Thoracic aorta (tissue), 2 donors: Measurements from ENCODE around the gene NUBP1. TPM values are rescaled to one million over a fixed set of nuclear protein-coding genes. Genes with fewer than 3 reads are reported as not detected.

Source experiments
- ATAC-seq: fragments of 150-250 bp; one replicate; pipeline ENCODE4 v1.8.0; 2017; ENCODE audit warnings: low read depth; ENCODE audit not compliant: insufficient number of reproducible peaks, low FRiP score
- DNase-seq: peaks from one replicate; pipeline ENCODE4 v3.0.0-alpha.2; 2020; ENCODE audit warnings: low spot score
- H3K27ac ChIP-seq, 2 donors: fragments of 200-600 bp; sonication (generic); 1 replicate in 1 of 2; 2 replicates in 1 of 2; pipeline ENCODE4 v1.5.1; 2016; ENCODE audit warnings: mild to moderate bottlenecking in 2 of 2, moderate library complexity in 2 of 2
- H3K27me3 ChIP-seq: fragments of 200-600 bp; sonication (generic); replicated peaks from 2 replicates; pipeline ENCODE4 v1.6.0; 2016; ENCODE audit warnings: mild to moderate bottlenecking; ENCODE audit not compliant: insufficient read depth
- H3K36me3 ChIP-seq: fragments of 200-600 bp; sonication (generic); one replicate; pipeline ENCODE4 v1.5.1; 2016
- H3K4me1 ChIP-seq, 2 donors: fragments of 200-600 bp; sonication (generic); 1 replicate in 1 of 2; 2 replicates in 1 of 2; pipeline versions ENCODE4 v1.5.1 to v1.6.0; 2016; ENCODE audit warnings: low read depth in 2 of 2, mild to moderate bottlenecking in 1 of 2; ENCODE audit not compliant: control insufficient read depth in 1 of 2
- H3K4me3 ChIP-seq: fragments of 200-600 bp; sonication (generic); 2 replicates; pipeline ENCODE4 v1.5.1; 2016; ENCODE audit warnings: mild to moderate bottlenecking
- H3K9me3 ChIP-seq: fragments of 200-600 bp; sonication (generic); 2 replicates; pipeline ENCODE4 v1.5.1; 2016
- CTCF ChIP-seq: fragments of 200-600 bp; sonication (generic); IDR thresholded peaks from one replicate; pipeline ENCODE4 v1.5.1; 2019; ENCODE audit warnings: antibody characterized with exemption
- total RNA-seq, 2 donors: library from RNA; depleted of rRNA; stranded (reverse); fragments of >200 nt; gene quantifications; one replicate each; pipeline versions ENCODE4 v1.1.0 to v1.2.3, GENCODE V29; 2016

NUBP1 gene
- total RNA-seq, 2 donors from 2014 or later = 19.0 to 19.2 TPM

GRCh38 chr16:10805334-10805733 lies 61.7 kb downstream of the NUBP1 start:
- Histone ChIP-seq H3K27me3 (no peaks in the 10 kb centered on the region), H3K9me3 (no peaks in the 10 kb centered on the region), H3K4me1 (no peaks in the 10 kb centered on the region), H3K27ac (no peak overlapping the region), H3K4me3 (no peak overlapping the region), H3K36me3 (no peaks in the 10 kb centered on the region)
- TF ChIP-seq CTCF = no peak
- ATAC-seq (no peak), DNase-seq (no peak)

- DNase-seq (no peak), ATAC-seq (no peak)
These were observed 63.1 kb downstream of the NUBP1 start for GRCh38 chr16:10806698-10807097.

GRCh38 chr16:10808218-10808617 lies 64.6 kb downstream of the NUBP1 start:
- H3K4me1 ChIP-seq = no peaks in the 10 kb centered on the region
- H3K36me3 ChIP-seq = no peaks in the 10 kb centered on the region
- H3K27me3 ChIP-seq = no peaks in the 10 kb centered on the region
- no peak overlapping the region for H3K4me3 ChIP-seq
- H3K9me3 ChIP-seq = no peaks in the 10 kb centered on the region
- DNase-seq (no peak), ATAC-seq (no peak)
- TF ChIP-seq CTCF = no peak
- H3K27ac ChIP-seq = no peak overlapping the region

More at GRCh38 chr16:10806698-10807097, 63.1 kb downstream of the NUBP1 start:
- Histone ChIP-seq H3K4me3 (no peak overlapping the region), H3K4me1 (no peaks in the 10 kb centered on the region), H3K9me3 (no peaks in the 10 kb centered on the region), H3K27me3 (no peaks in the 10 kb centered on the region), H3K36me3 (no peaks in the 10 kb centered on the region), H3K27ac (no peak overlapping the region)
- no peak for TF ChIP-seq CTCF

GRCh38 chr16:10808850-10809249 lies 65.2 kb downstream of the NUBP1 start:
- ATAC-seq (no peak), DNase-seq (no peak)
- no peaks in the 10 kb centered on the region for H3K36me3 ChIP-seq
- no peak overlapping the region for H3K4me3 ChIP-seq
- no peak overlapping the region for H3K27ac ChIP-seq
- no peaks in the 10 kb centered on the region for H3K4me1 ChIP-seq
- no peak for TF ChIP-seq CTCF
- H3K27me3 ChIP-seq = no peaks in the 10 kb centered on the region
- H3K9me3 ChIP-seq = no peaks in the 10 kb centered on the region

- no peak for TF ChIP-seq CTCF
- ATAC-seq = no peak
- Histone ChIP-seq H3K4me1 (no peaks in the 10 kb centered on the region), H3K27ac (no peak overlapping the region), H3K4me3 (no peak overlapping the region), H3K9me3 (no peaks in the 10 kb centered on the region), H3K36me3 (no peaks in the 10 kb centered on the region), H3K27me3 (no peaks in the 10 kb centered on the region)
- DNase-seq = no peak
These were observed 66.1 kb downstream of the NUBP1 start for GRCh38 chr16:10809706-10810105.
